ENCODE measurements around the gene PARD6G.

Gene PARD6G

DNA sequence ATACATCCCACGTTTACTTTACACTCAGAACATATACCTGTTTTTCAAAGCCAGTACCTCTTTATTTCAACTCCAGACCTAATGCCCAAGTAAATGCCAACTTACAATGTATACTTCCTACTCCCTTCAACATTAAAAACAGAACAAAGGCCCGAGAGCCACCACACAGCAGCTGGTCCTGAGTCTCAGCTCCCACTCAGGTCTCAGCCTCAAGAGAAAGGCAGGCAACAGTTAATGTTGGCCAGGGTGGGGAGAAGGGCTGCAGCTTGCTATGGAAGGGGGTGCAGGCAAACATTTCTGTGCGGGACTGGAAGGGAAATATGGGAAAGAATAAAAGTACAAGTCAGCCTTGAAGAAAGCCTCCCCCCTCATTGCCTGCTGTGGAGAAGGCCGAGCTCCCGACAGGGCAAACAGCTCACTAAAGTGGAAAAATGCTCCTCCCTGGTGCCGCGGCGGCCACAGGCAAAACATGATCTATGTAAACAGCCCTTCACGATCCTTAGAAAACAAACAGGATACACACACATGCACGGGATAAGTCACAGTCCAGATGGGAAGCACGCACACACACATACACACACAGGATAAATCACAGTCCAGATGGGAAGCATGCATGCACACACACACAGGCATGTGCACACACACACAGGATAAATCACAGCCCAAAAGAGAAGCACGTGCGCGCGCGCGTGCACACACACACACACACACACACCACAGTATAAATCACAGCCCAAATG lies 70.8 kb downstream of the PARD6G start:
- no peak overlapping the region for H3K4me3 ChIP-seq (ENCODE audit: low read length)
- no peaks in the 10 kb centered on the region for H3K27me3 ChIP-seq (ENCODE audit: insufficient read depth, low read length)
- no peak overlapping the region for H2AFZ ChIP-seq (ENCODE audit: low read depth, low read length)
- H3K36me3 ChIP-seq (ENCODE audit: insufficient read depth, low read length): peaks cover 2% of the 10 kb centered on the region
- H3K4me1 ChIP-seq (ENCODE audit: insufficient read depth, low read length): no peaks in the 10 kb centered on the region
- H3K9me3 ChIP-seq (ENCODE audit: low read length): peaks cover 4% of the 10 kb centered on the region

DNA sequence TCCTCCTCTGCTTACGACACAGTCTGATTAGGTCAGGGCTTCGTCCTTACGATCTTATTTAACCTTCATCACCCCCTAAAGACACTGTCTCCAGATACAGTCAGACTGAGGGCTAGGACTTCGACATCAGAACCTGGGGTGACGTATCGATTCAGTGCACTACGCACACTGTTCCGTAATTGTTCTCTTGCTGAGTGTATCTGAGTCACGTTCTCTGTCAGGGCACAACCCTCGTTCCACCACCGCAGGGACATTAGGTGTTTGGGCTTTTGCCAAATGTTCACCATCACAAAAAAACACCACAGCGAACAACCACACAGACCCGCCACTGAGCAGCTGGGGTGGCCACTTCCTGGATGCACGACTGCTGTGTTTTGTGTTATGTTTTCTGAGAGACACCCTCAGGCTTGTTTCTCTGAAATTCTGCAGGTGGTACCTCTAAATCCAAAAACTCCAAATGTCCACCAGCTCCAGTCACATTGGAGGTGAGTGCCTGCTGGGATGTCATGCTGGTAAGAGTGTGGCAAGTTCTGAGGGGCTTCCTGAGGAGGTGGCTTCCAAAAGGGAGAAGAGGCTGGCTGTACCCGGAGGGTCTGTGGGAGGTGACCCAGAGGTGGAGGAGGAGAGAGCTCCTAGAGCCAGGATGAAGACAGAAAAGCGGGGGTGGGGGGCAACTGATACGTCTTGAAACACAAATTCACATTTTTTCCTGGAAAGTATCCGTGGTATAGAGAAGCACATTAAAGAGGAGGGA lies 71.7 kb downstream of the PARD6G start:
- H3K36me3 ChIP-seq (ENCODE audit: insufficient read depth, low read length): peaks cover 2% of the 10 kb centered on the region
- peaks cover 4% of the 10 kb centered on the region for H3K9me3 ChIP-seq (ENCODE audit: low read length)
- no peak overlapping the region for H2AFZ ChIP-seq (ENCODE audit: low read depth, low read length)
- no peak overlapping the region for H3K4me3 ChIP-seq (ENCODE audit: low read length)
- no peaks in the 10 kb centered on the region for H3K27me3 ChIP-seq (ENCODE audit: insufficient read depth, low read length)
- no peaks in the 10 kb centered on the region for H3K4me1 ChIP-seq (ENCODE audit: insufficient read depth, low read length)

DNA sequence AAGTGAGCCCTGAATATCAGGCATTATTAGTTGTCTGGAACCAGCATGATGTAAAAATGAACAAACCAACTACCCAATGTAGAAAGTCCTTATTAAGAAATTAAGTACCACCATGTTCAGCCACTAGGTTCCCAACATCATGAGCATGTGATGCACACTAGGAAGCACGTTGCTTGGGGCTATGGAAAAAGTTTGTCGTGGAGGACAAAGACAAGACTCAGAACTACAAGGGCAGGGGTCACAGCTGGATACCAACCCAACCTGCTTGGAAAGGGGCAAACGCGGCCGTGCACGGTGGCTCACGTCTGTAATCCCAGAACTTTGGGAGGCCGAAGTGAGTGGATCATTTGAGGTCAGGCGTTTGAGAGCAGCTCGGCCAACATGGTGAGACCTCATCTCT lies 74.3 kb downstream of the PARD6G start:
- Histone ChIP-seq H3K36me3 (ENCODE audit: insufficient read depth, low read length) (peaks cover 4% of the 10 kb centered on the region), H3K9me3 (ENCODE audit: low read length) (peaks cover 4% of the 10 kb centered on the region), H2AFZ (ENCODE audit: low read depth, low read length) (no peak overlapping the region), H3K4me3 (ENCODE audit: low read length) (no peak overlapping the region), H3K4me1 (ENCODE audit: insufficient read depth, low read length) (no peaks in the 10 kb centered on the region), H3K27me3 (ENCODE audit: insufficient read depth, low read length) (no peaks in the 10 kb centered on the region)

DNA sequence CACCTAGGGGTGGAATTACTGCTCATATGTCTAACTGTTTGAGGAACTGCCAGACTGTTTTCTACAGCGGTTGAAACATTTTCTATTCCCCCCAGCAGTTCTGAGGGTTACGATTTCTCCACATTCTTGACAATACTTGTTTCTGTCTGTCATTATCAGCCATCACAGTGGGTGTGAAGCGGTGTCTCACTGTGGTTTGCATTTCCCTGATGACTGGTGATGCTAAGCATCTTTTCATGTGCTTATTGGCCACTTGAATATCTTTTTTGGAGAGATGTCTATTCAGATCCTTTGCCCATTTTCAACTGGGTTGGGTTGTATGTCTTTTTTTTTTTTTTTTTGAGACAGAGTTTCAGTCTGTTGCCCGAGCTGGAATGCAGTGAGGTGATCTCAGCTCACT lies 75.3 kb downstream of the PARD6G start:
- no peak overlapping the region for H3K4me3 ChIP-seq (ENCODE audit: low read length)
- no peaks in the 10 kb centered on the region for H3K4me1 ChIP-seq (ENCODE audit: insufficient read depth, low read length)
- peaks cover 4% of the 10 kb centered on the region for H3K9me3 ChIP-seq (ENCODE audit: low read length)
- no peak overlapping the region for H2AFZ ChIP-seq (ENCODE audit: low read depth, low read length)
- no peaks in the 10 kb centered on the region for H3K27me3 ChIP-seq (ENCODE audit: insufficient read depth, low read length)
- peaks cover 4% of the 10 kb centered on the region for H3K36me3 ChIP-seq (ENCODE audit: insufficient read depth, low read length)

DNA sequence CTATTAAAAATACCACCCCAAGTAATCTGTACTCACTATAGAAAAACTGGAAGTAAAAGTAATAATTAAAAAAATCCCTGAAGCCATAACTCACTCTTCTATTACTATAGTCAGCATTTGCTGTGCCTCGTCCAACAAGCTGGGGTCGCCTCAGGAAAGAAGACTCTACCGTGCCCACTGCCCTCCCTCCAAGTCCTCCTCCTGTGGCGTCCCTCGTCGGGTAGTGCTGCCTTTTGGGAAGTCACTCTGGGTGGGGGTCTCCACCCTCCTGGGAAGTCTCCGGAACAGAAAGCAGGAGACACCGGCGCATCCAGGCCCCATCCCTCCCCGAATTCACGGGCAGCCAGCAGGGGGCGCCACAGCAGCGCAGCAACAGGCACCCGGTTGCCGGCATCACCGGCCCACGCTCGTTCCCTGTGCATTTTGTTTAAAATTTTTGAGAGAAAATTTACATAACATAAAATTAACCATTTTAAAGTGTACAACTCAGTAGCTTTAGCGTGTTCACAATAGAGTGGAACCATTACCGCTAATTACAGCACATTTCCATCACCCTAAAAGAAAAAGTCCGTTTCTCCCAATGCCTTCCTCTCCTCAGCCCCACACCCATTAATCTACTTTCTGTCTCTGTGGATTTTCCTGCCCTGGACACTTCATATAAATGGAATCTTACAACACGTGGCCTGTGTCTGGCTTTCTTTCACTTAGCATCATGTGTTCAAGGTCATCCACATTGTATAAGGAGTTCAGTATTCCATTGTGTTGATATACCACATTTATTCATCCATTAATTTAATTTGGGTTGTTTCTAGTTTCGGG lies 76.1 kb downstream of the PARD6G start:
- H3K27me3 ChIP-seq (ENCODE audit: insufficient read depth, low read length): no peaks in the 10 kb centered on the region
- H2AFZ ChIP-seq (ENCODE audit: low read depth, low read length): no peak overlapping the region
- peaks cover 4% of the 10 kb centered on the region for H3K36me3 ChIP-seq (ENCODE audit: insufficient read depth, low read length)
- H3K4me1 ChIP-seq (ENCODE audit: insufficient read depth, low read length): no peaks in the 10 kb centered on the region
- H3K9me3 ChIP-seq (ENCODE audit: low read length): peaks cover 4% of the 10 kb centered on the region
- no peak overlapping the region for H3K4me3 ChIP-seq (ENCODE audit: low read length)

DNA sequence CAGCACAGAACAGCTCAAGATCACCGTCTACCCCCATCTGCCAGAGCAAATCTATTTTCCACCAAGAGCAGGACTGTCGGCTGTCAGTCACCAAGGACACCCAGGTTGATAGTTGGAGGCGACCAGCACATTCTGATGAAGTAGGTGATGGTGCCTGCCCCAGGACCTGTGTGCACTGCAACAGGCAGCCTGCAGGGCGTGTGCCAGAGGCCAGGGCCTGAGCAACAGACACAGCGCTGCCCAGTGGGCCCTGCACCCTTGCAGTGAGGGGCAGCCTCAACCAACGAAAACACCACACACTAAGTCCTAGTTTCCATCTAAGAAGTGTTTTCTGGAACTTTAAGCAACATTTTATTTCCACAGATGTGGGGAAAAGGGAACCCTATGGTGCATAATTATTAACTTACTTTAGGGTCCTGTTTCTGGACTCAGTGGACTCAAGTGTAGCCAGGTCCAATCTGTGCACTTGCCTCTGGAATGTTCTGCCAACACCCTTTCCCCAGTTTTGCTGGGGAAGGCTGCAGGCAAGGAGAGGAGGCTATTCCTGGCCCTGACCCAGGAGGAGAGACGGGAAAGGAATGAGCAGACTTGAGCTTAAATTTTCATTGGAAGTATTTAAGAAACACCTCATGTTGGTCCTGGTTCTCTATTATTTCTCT lies 76.8 kb downstream of the PARD6G start:
- Histone ChIP-seq H3K4me3 (ENCODE audit: low read length) (no peak overlapping the region), H3K9me3 (ENCODE audit: low read length) (peaks cover 4% of the 10 kb centered on the region), H2AFZ (ENCODE audit: low read depth, low read length) (no peak overlapping the region), H3K4me1 (ENCODE audit: insufficient read depth, low read length) (no peaks in the 10 kb centered on the region), H3K27me3 (ENCODE audit: insufficient read depth, low read length) (no peaks in the 10 kb centered on the region), H3K36me3 (ENCODE audit: insufficient read depth, low read length) (peaks cover 4% of the 10 kb centered on the region)

DNA sequence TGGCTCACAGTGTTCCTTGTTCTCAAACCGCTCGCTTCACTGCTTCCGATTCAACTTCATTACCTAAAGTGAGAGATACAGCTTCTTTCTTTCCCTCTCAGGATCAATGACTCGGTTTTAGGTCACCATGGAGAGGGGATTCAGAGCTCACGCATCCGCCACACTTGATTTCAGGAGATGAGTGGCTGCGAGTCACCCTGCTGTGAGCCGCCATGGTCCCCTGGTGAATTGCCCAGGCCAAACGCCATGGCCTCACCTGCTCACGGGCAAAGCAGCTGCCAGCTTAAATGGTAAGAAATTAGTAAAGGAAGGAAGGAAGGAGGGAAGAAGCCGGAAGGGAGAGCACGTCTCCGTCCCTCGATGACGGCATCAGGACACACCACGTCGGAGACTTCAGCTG lies 77.7 kb downstream of the PARD6G start:
- no peak overlapping the region for H2AFZ ChIP-seq (ENCODE audit: low read depth, low read length)
- peaks cover 4% of the 10 kb centered on the region for H3K36me3 ChIP-seq (ENCODE audit: insufficient read depth, low read length)
- no peaks in the 10 kb centered on the region for H3K4me1 ChIP-seq (ENCODE audit: insufficient read depth, low read length)
- no peak overlapping the region for H3K4me3 ChIP-seq (ENCODE audit: low read length)
- H3K9me3 ChIP-seq (ENCODE audit: low read length): peaks cover 5% of the 10 kb centered on the region
- H3K27me3 ChIP-seq (ENCODE audit: insufficient read depth, low read length): no peaks in the 10 kb centered on the region

DNA sequence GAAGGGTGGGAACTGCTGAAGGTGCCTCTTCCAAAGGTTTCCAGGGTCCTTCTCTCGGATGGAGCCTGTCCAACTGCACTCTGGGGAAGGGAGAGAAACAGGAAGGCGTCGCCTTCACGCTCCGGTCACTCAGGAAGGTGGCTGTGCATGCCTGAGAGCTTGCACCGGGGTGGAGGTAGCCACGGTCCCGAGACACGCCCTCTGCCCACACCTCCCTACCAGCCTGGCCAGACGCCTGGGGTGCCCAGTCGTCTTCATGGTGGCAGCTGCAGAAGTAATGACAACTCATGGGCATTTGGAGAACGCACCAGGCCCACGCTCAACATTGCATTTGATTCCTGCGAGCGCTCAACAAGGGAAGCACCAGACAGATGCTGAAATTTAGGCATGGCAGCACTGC lies 78.3 kb downstream of the PARD6G start:
- Histone ChIP-seq H3K9me3 (ENCODE audit: low read length) (peaks cover 3% of the 10 kb centered on the region), H3K36me3 (ENCODE audit: insufficient read depth, low read length) (peaks cover 7% of the 10 kb centered on the region), H3K27me3 (ENCODE audit: insufficient read depth, low read length) (no peaks in the 10 kb centered on the region), H3K4me3 (ENCODE audit: low read length) (no peak overlapping the region), H2AFZ (ENCODE audit: low read depth, low read length) (no peak overlapping the region), H3K4me1 (ENCODE audit: insufficient read depth, low read length) (no peaks in the 10 kb centered on the region)

DNA sequence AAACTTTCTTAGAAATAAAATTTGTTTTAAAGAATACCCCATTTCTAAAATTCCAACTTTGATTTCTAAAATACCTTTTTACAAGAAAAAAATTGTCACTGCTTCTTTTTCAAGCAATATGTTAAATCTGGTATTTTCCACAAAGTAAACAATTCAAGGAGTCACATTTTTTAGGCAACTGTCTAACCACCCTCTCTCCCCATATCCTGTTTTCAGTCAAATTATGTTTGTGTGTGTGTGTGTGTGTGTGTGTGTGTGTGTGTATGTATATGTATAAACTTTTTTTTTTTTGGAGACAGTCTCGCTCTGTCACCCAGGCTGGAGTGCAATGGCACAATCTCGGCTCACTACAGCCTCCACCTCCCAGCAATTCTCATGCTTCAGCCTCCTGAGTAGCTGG lies 79.0 kb downstream of the PARD6G start:
- Histone ChIP-seq H2AFZ (ENCODE audit: low read depth, low read length) (no peak overlapping the region), H3K9me3 (ENCODE audit: low read length) (peaks cover 3% of the 10 kb centered on the region), H3K4me1 (ENCODE audit: insufficient read depth, low read length) (no peaks in the 10 kb centered on the region), H3K4me3 (ENCODE audit: low read length) (no peak overlapping the region), H3K36me3 (ENCODE audit: insufficient read depth, low read length) (peaks cover 12% of the 10 kb centered on the region), H3K27me3 (ENCODE audit: insufficient read depth, low read length) (no peaks in the 10 kb centered on the region)

DNA sequence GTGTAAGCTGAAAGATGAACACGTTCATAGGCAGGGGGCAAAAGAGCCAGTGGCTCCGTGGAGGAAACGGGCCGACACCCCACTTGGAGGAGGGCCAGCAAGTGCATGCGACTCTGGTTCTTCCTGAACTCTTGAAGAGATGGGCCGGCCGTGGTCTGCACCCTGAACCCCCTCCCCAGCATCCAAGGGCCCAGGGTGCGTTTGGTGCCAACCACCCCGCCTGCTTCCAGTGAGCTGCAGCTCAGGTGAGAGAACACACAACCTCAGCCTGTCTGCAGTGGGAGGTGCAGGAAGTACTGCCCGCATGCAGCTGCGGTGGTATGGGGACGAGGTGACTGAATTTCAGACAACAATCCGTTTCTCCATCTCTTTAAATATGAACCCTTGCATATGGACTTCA lies 79.4 kb downstream of the PARD6G start:
- H3K27me3 ChIP-seq (ENCODE audit: insufficient read depth, low read length): no peaks in the 10 kb centered on the region
- peaks cover 3% of the 10 kb centered on the region for H3K9me3 ChIP-seq (ENCODE audit: low read length)
- H3K36me3 ChIP-seq (ENCODE audit: insufficient read depth, low read length): peaks cover 16% of the 10 kb centered on the region
- no peak overlapping the region for H2AFZ ChIP-seq (ENCODE audit: low read depth, low read length)
- no peak overlapping the region for H3K4me3 ChIP-seq (ENCODE audit: low read length)
- H3K4me1 ChIP-seq (ENCODE audit: insufficient read depth, low read length): no peaks in the 10 kb centered on the region

DNA sequence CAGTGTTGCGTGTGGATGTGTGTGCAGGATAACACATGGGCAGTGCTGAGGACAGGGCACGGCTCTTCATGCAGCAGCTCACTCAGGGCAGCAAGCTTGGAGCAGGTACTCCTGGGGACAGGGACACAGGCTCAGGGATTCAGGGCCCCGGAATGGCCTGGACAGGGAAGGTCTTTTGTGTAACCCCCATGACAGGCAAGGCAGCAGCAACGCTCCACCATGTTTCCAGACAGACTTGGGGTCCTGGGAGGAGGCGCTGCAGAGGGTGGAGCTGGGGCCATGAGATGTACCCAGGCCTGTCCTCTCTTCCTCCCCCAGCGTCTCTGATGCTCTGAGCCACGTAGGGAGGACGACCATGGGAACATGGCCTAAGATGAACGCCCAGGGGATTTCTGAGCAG lies 80.0 kb downstream of the PARD6G start:
- Histone ChIP-seq H2AFZ (ENCODE audit: low read depth, low read length) (no peak overlapping the region), H3K9me3 (ENCODE audit: low read length) (peaks cover 3% of the 10 kb centered on the region), H3K4me3 (ENCODE audit: low read length) (no peak overlapping the region), H3K4me1 (ENCODE audit: insufficient read depth, low read length) (no peaks in the 10 kb centered on the region), H3K27me3 (ENCODE audit: insufficient read depth, low read length) (no peaks in the 10 kb centered on the region), H3K36me3 (ENCODE audit: insufficient read depth, low read length) (peaks cover 16% of the 10 kb centered on the region)

DNA sequence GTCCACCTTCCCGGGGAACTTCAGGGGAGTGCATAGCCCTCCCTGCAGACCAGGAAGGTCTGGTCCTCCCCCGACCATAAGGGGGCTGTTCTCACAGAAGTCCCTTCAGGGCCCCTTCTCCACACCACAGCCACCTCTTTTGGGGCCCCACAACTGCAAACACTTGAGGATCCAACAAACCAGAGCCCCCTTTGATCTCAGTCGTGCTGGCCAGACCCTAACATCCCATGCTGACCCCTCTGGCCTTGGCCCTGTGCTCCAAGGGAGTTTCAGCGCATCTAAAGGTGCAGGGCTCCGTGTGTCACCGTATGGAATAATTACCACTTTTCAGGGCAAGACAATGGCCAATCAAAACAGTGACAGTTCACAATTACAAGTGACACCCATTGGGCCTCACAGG lies 80.6 kb downstream of the PARD6G start:
- Histone ChIP-seq H3K36me3 (ENCODE audit: insufficient read depth, low read length) (peaks cover 16% of the 10 kb centered on the region), H3K4me3 (ENCODE audit: low read length) (no peak overlapping the region), H3K27me3 (ENCODE audit: insufficient read depth, low read length) (no peaks in the 10 kb centered on the region), H3K9me3 (ENCODE audit: low read length) (peaks cover 3% of the 10 kb centered on the region), H2AFZ (ENCODE audit: low read depth, low read length) (no peak overlapping the region), H3K4me1 (ENCODE audit: insufficient read depth, low read length) (no peaks in the 10 kb centered on the region)

DNA sequence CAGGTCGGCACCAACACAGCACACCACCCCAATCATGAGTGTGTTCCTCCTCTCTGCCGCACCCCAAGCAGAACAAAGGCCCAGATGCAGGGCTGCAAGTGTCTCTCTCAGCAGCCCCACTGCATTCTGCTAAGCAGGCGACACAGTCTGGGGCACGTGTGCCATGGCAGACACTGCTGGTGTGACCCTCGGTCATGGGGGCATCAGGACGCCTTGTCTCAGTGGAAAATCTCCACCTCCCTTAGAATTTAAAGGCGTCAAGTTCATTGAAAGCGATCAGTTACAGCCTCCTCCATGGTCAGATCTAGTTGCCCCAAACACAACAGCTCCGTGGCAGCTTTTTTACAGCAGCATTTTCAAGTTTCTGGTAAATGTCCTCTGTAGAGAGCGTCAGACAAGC lies 81.1 kb downstream of the PARD6G start:
- no peaks in the 10 kb centered on the region for H3K4me1 ChIP-seq (ENCODE audit: insufficient read depth, low read length)
- H3K36me3 ChIP-seq (ENCODE audit: insufficient read depth, low read length): peaks cover 16% of the 10 kb centered on the region
- H3K27me3 ChIP-seq (ENCODE audit: insufficient read depth, low read length): no peaks in the 10 kb centered on the region
- peaks cover 3% of the 10 kb centered on the region for H3K9me3 ChIP-seq (ENCODE audit: low read length)
- H2AFZ ChIP-seq (ENCODE audit: low read depth, low read length): no peak overlapping the region
- H3K4me3 ChIP-seq (ENCODE audit: low read length): no peak overlapping the region

Measured in neuron (in vitro differentiated cells).